H9 (cell line): ENCODE data around the gene DDIAS. TPM values are rescaled to one million over a fixed set of nuclear protein-coding genes. Genes with fewer than 3 reads are reported as not detected.

Experiments used
- DNase-seq: peaks from one replicate; pipeline ENCODE4 v3.0.0-alpha.2; 2017
- H2AFZ ChIP-seq: one replicate; pipeline ENCODE4 v1.6.1; 2013; ENCODE audit warnings: mild to moderate bottlenecking, low read length, control low read depth, moderate library complexity
- H2AK5ac ChIP-seq: 2 replicates; pipeline ENCODE4 v1.6.1; 2013; ENCODE audit warnings: low read length, control low read depth, mixed read lengths; ENCODE audit not compliant: insufficient read length
- H2BK120ac ChIP-seq: one replicate; pipeline ENCODE4 v1.6.1; 2013; ENCODE audit warnings: low read depth, mild to moderate bottlenecking, low read length, control low read depth, inconsistent platforms; ENCODE audit not compliant: poor library complexity, severe bottlenecking
- H2BK12ac ChIP-seq: 2 replicates; pipeline ENCODE4 v1.6.1; 2013; ENCODE audit warnings: low read length, control low read depth, mixed read lengths, low read depth; ENCODE audit not compliant: insufficient read length
- H2BK15ac ChIP-seq: 2 replicates; pipeline ENCODE4 v1.6.1; 2013; ENCODE audit warnings: low read depth, low read length, control low read depth
- H2BK20ac ChIP-seq: one replicate; pipeline ENCODE4 v1.6.1; 2013; ENCODE audit warnings: low read depth, mild to moderate bottlenecking, low read length, control low read depth, inconsistent platforms; ENCODE audit not compliant: poor library complexity, severe bottlenecking
- H2BK5ac ChIP-seq: 2 replicates; pipeline ENCODE4 v1.6.1; 2013; ENCODE audit warnings: low read length, control low read depth, mixed read lengths; ENCODE audit not compliant: insufficient read length
- H3K14ac ChIP-seq: 2 replicates; pipeline ENCODE4 v1.6.1; 2013; ENCODE audit warnings: low read length, control low read depth; ENCODE audit not compliant: insufficient read depth
- H3K18ac ChIP-seq: 2 replicates; pipeline ENCODE4 v1.6.1; 2013; ENCODE audit warnings: low read depth, mild to moderate bottlenecking, mixed read lengths, low read length, control low read depth; ENCODE audit not compliant: insufficient read length
- H3K23ac ChIP-seq: 2 replicates; pipeline ENCODE4 v1.6.1; 2013; ENCODE audit warnings: low read length, control low read depth, mixed read lengths, low read depth; ENCODE audit not compliant: insufficient read length
- H3K23me2 ChIP-seq: 2 replicates; pipeline ENCODE4 v1.6.1; 2013; ENCODE audit warnings: low read depth, mild to moderate bottlenecking, mixed read lengths, low read length, control low read depth; ENCODE audit not compliant: insufficient read length, poor library complexity, severe bottlenecking
- H3K27ac ChIP-seq: 2 replicates; pipeline ENCODE4 v1.5.1; 2013; ENCODE audit warnings: low read length, control low read depth, mixed read lengths, low read depth; ENCODE audit not compliant: insufficient read length
- H3K27me3 ChIP-seq: 2 replicates; pipeline ENCODE4 v1.6.1; 2013; ENCODE audit warnings: low read length, control low read depth, inconsistent platforms; ENCODE audit not compliant: insufficient read depth
- H3K4ac ChIP-seq: 2 replicates; pipeline ENCODE4 v1.6.1; 2013; ENCODE audit warnings: low read depth, mild to moderate bottlenecking, control low read depth, inconsistent platforms, low read length, moderate library complexity
- H3K4me1 ChIP-seq: 2 replicates; pipeline ENCODE4 v1.6.1; 2013; ENCODE audit warnings: low read length, control low read depth, inconsistent platforms; ENCODE audit not compliant: insufficient read depth
- H3K4me2 ChIP-seq: 2 replicates; pipeline ENCODE4 v1.6.1; 2013; ENCODE audit warnings: low read length, control low read depth, mixed read lengths; ENCODE audit not compliant: insufficient read length, insufficient read depth
- H3K56ac ChIP-seq: 2 replicates; pipeline ENCODE4 v1.6.1; 2013; ENCODE audit warnings: low read depth, mild to moderate bottlenecking, mixed read lengths, low read length, control low read depth; ENCODE audit not compliant: insufficient read length
- H3K79me1 ChIP-seq: 2 replicates; pipeline ENCODE4 v1.6.1; 2013; ENCODE audit warnings: low read depth, mild to moderate bottlenecking, moderate library complexity, low read length, control low read depth, inconsistent platforms; ENCODE audit not compliant: insufficient read depth, poor library complexity, severe bottlenecking
- H3K79me2 ChIP-seq: 2 replicates; pipeline ENCODE4 v1.6.1; 2013; ENCODE audit warnings: low read length, control low read depth, inconsistent platforms; ENCODE audit not compliant: insufficient read depth
- H3K9ac ChIP-seq: 2 replicates; pipeline ENCODE4 v1.6.1; 2013; ENCODE audit warnings: low read length, control low read depth, mixed read lengths; ENCODE audit not compliant: insufficient read length; ENCODE audit errors: extremely low read depth
- H3K9me3 ChIP-seq: one replicate; pipeline ENCODE4 v1.6.1; 2013; ENCODE audit warnings: low read depth, low read length, inconsistent platforms; ENCODE audit not compliant: control insufficient read depth
- H3T11ph ChIP-seq: one replicate; pipeline ENCODE4 v1.6.1; 2013; ENCODE audit warnings: mild to moderate bottlenecking, low read length, control low read depth, inconsistent platforms
- H4K20me1 ChIP-seq: one replicate; pipeline ENCODE4 v1.6.1; 2013; ENCODE audit not compliant: control insufficient read depth, insufficient read length, insufficient read depth
- H4K5ac ChIP-seq: 2 replicates; pipeline ENCODE4 v1.6.1; 2013; ENCODE audit warnings: low read depth, mild to moderate bottlenecking, mixed read lengths, low read length, control low read depth; ENCODE audit not compliant: insufficient read length
- H4K8ac ChIP-seq: replicated peaks from 2 replicates; pipeline ENCODE4 v1.6.1; 2013; ENCODE audit warnings: low read length, control low read depth, mixed read lengths, low read depth; ENCODE audit not compliant: insufficient read length
- H4K91ac ChIP-seq: 2 replicates; pipeline ENCODE4 v1.6.1; 2013; ENCODE audit warnings: low read depth, mild to moderate bottlenecking, moderate library complexity, mixed read lengths, low read length, control low read depth; ENCODE audit not compliant: insufficient read length
- H3K27ac Mint-ChIP-seq, 3 experiments: 2 replicates in 2 of 3; 3 replicates in 1 of 3; pipeline ENCODE4 v1.8.0; 2020 to 2021; ENCODE audit warnings: mixed read lengths in 3 of 3, mild to moderate bottlenecking in 1 of 3, moderate library complexity in 1 of 3
- H3K27me3 Mint-ChIP-seq: 2 replicates; pipeline ENCODE4 v1.8.0; 2021; ENCODE audit warnings: low read depth, mild to moderate bottlenecking, moderate library complexity, mixed read lengths
- H3K36me3 Mint-ChIP-seq, 3 experiments: 2 replicates in 2 of 3; 3 replicates in 1 of 3; pipeline ENCODE4 v1.8.0; 2020 to 2021; ENCODE audit warnings: low read depth in 3 of 3, mixed read lengths in 3 of 3; ENCODE audit not compliant: insufficient read depth in 1 of 3
- H3K4me1 Mint-ChIP-seq, 2 experiments: 2 replicates each; pipeline ENCODE4 v1.8.0; 2020; ENCODE audit warnings: mixed read lengths in 2 of 2
- H3K4me3 Mint-ChIP-seq, 2 experiments: 2 replicates in 1 of 2; 3 replicates in 1 of 2; pipeline ENCODE4 v1.8.0; 2020 to 2021; ENCODE audit warnings: mild to moderate bottlenecking in 2 of 2, mixed read lengths in 2 of 2, moderate library complexity in 1 of 2
- H3K9me3 Mint-ChIP-seq, 2 experiments: 2 replicates in 1 of 2; 3 replicates in 1 of 2; pipeline ENCODE4 v1.8.0; 2020; ENCODE audit warnings: mild to moderate bottlenecking in 2 of 2, mixed read lengths in 2 of 2, moderate library complexity in 1 of 2
- WGBS: extraction: QIAGEN DNeasy Blood & Tissue Kit; methylation state at CpG from one replicate; pipeline ENCODE4 v1.1.7; 2013; ENCODE audit warnings: missing lambda C conversion rate, low lambda C conversion rate, mixed read lengths; ENCODE audit not compliant: insufficient read length; ENCODE audit errors: extremely low coverage; 5-methylcytosine and 5-hydroxymethylcytosine counted together
- total RNA-seq: library from RNA; stranded (reverse); gene quantifications from 2 replicates; pipeline ENCODE4 v1.2.1, GENCODE V29; 2021
- TF ChIP-seq, protein P1 (sequence below): fragments of 200-600 bp; sonication (generic); conservative IDR thresholded peaks from 3 replicates; pipeline ENCODE4 v1.8.0; 2021; ENCODE audit warnings: antibody characterized with exemption, mild to moderate bottlenecking

Gene DDIAS
- total RNA-seq, 1 experiment from 2014 or later, result 18.6 TPM

DNA sequence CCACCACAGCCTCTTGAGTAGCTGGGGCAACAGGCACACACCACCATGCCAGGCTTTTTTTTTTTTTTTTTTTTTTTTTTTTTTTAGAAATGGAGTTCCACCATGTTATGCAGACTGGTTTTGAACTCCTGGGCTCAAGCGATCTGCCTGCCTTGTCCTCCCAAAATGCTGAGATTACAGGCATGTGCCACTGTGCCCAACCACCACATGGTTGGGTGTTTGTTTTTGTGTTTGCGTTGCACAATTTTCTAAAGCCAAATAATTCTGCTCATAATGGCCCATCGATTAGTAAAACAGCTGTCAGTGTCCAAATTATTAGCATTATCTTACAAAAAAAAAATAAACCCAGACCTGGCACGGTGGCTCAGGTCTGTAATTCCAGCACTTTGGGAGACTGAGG is 65.8 kb downstream of the DDIAS start:
- no peak for DNase-seq
- H3K4me1 Mint-ChIP-seq, result no peaks in the 10 kb centered on the region
- Histone ChIP-seq H3K18ac (no peak overlapping the region), H3K56ac (no peak overlapping the region), H3K9me3 (no peaks in the 10 kb centered on the region), H3K79me1 (no peaks in the 10 kb centered on the region), H3K4me2 (no peak overlapping the region), H3K4ac (no peak overlapping the region), H2BK15ac (no peak overlapping the region), H2AFZ (no peak overlapping the region), H3K27me3 (no peaks in the 10 kb centered on the region), H3K79me2 (no peaks in the 10 kb centered on the region), H2BK20ac (no peak overlapping the region), H3T11ph (no peak overlapping the region), H3K9ac (no peak overlapping the region), H2BK12ac (no peak overlapping the region), H3K23ac (no peak overlapping the region), H2AK5ac (no peak overlapping the region), H4K5ac (no peak overlapping the region), H3K27ac (no peak overlapping the region), H2BK120ac (no peak overlapping the region), H4K8ac (no peak overlapping the region), H4K91ac (no peak overlapping the region), H3K14ac (no peak overlapping the region), H4K20me1 (no peaks in the 10 kb centered on the region), H3K4me1 (no peaks in the 10 kb centered on the region), H2BK5ac (no peak overlapping the region), H3K23me2 (no peaks in the 10 kb centered on the region)
- WGBS, result no CpG with 5 or more reads among the region's 4 CpGs
- no peaks in the 10 kb centered on the region for H3K27me3 Mint-ChIP-seq
- TF ChIP-seq, protein P1, sequence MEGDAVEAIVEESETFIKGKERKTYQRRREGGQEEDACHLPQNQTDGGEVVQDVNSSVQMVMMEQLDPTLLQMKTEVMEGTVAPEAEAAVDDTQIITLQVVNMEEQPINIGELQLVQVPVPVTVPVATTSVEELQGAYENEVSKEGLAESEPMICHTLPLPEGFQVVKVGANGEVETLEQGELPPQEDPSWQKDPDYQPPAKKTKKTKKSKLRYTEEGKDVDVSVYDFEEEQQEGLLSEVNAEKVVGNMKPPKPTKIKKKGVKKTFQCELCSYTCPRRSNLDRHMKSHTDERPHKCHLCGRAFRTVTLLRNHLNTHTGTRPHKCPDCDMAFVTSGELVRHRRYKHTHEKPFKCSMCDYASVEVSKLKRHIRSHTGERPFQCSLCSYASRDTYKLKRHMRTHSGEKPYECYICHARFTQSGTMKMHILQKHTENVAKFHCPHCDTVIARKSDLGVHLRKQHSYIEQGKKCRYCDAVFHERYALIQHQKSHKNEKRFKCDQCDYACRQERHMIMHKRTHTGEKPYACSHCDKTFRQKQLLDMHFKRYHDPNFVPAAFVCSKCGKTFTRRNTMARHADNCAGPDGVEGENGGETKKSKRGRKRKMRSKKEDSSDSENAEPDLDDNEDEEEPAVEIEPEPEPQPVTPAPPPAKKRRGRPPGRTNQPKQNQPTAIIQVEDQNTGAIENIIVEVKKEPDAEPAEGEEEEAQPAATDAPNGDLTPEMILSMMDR, result no peak
- no peak overlapping the region for H3K4me3 Mint-ChIP-seq
- H3K27ac Mint-ChIP-seq, result no peak overlapping the region
- H3K9me3 Mint-ChIP-seq, result no peaks in the 10 kb centered on the region; a peak in 1 of 5 replicates
- no peaks in the 10 kb centered on the region; a peak in 1 of 7 replicates for H3K36me3 Mint-ChIP-seq
